HCT116 (cell line): ENCODE measurements around the gene RAB4A. TPM values are rescaled to one million over a fixed set of nuclear protein-coding genes. Genes with fewer than 3 reads are reported as not detected.

Experiments
- ATAC-seq: fragments of 200-7000 bp; cut with Tn5 transposase; 2 replicates; pipeline ENCODE4 v1.9.1; 2020; ENCODE audit warnings: mild to moderate bottlenecking, moderate library complexity
- BruUV-seq: library from RNA; stranded (reverse); fragments of 400-500 nt; replicated peaks from 2 replicates; lab custom pipeline; 2021; lab: Mats Ljungman, UMichigan
- CTCF ChIA-PET: fragments of 300-600 bp; sonication (Branson Sonifier 250); formaldehyde crosslinking; loops from one replicate; lab custom pipeline; 2021; ENCODE audit warnings: antibody characterized with exemption; lab: Charles Lee
- POLR2A ChIA-PET: fragments of 300-600, 350-600 bp; sonication (Branson Sonifier 250); formaldehyde crosslinking; loops from one replicate; lab custom pipeline; 2021; ENCODE audit warnings: antibody characterized with exemption; lab: Charles Lee
- RAD21 ChIA-PET, 2 experiments: fragments of 300-600 bp; sonication (Branson Sonifier 250); formaldehyde crosslinking; loops; one replicate each; lab custom pipeline; 2023; ENCODE audit warnings: low total read pairs in 2 of 2; ENCODE audit not compliant: uncharacterized antibody in 2 of 2, unreplicated experiment in 2 of 2, low non-redundant PET in 1 of 2; lab: Charles Lee
- DNase-seq: peaks from one replicate; pipeline ENCODE4 v3.0.0-alpha.2; 2010; ENCODE audit warnings: low read depth, low spot score
- H2AFZ ChIP-seq: fragments of 200-600 bp; shearing (Covaris generic), sonication (generic); 2 replicates; pipeline ENCODE4 v1.6.1; 2017; ENCODE audit warnings: low read depth, mixed run types, mixed read lengths, antibody characterized with exemption, low read length; ENCODE audit not compliant: poor library complexity, severe bottlenecking
- H3K27ac ChIP-seq: 2 replicates; pipeline ENCODE4 v1.5.1; 2012; ENCODE audit warnings: low read depth, low read length
- H3K27me3 ChIP-seq: fragments of 200-600 bp; sonication (generic); 2 replicates; pipeline ENCODE4 v1.6.1; 2016; ENCODE audit warnings: mixed run types, low read length, mixed read lengths; ENCODE audit not compliant: insufficient read depth
- H3K36me3 ChIP-seq, 2 experiments: fragments of 200-500 bp in 1 of 2; fragments of 200-600 bp in 1 of 2; sonication (Bioruptor generic) in 1 of 2; sonication (generic) in 1 of 2; 2 replicates each; pipeline versions ENCODE4 v1.5.1 to v1.6.1; 2014 to 2016; ENCODE audit warnings: low read length in 2 of 2, inconsistent platforms in 1 of 2, mixed read lengths in 1 of 2, mixed run types in 1 of 2; ENCODE audit not compliant: insufficient read depth in 2 of 2, control insufficient read depth in 1 of 2
- H3K4me1 ChIP-seq, 2 experiments: fragments of 200-600 bp in 1 of 2; sonication (generic) in 1 of 2; 2 replicates each; pipeline versions ENCODE4 v1.5.1 to v1.6.1; 2012 to 2017; ENCODE audit warnings: low read length in 2 of 2, inconsistent platforms in 1 of 2, mild to moderate bottlenecking in 1 of 2, mixed read lengths in 1 of 2, mixed run types in 1 of 2, moderate library complexity in 1 of 2; ENCODE audit not compliant: insufficient read depth in 2 of 2, control insufficient read depth in 1 of 2
- H3K4me2 ChIP-seq: fragments of 200-600 bp; sonication (generic); 2 replicates; pipeline ENCODE4 v1.6.1; 2017; ENCODE audit warnings: mixed run types, low read length, mixed read lengths
- H3K4me3 ChIP-seq, 2 experiments: fragments of 200-600 bp in 1 of 2; sonication (generic) in 1 of 2; replicated peaks in 1 of 2; 2 replicates each; pipeline ENCODE4 v1.5.1; 2011 to 2016; ENCODE audit warnings: low read length in 2 of 2, control low read depth in 1 of 2, low read depth in 1 of 2, mild to moderate bottlenecking in 1 of 2, mixed read lengths in 1 of 2, mixed run types in 1 of 2
- H3K79me2 ChIP-seq: fragments of 200-600 bp; sonication (generic); 2 replicates; pipeline ENCODE4 v1.6.1; 2017; ENCODE audit warnings: mild to moderate bottlenecking, mixed run types, low read length, moderate library complexity, mixed read lengths; ENCODE audit not compliant: insufficient read depth
- H3K9ac ChIP-seq: fragments of 200-600 bp; sonication (generic); 2 replicates; pipeline ENCODE4 v1.6.1; 2016; ENCODE audit warnings: low read length, mixed read lengths
- H3K9me2 ChIP-seq: fragments of 200-600 bp; sonication (generic), shearing (Covaris generic); 2 replicates; pipeline ENCODE4 v1.6.1; 2017; ENCODE audit warnings: mixed run types, mild to moderate bottlenecking, moderate library complexity; ENCODE audit not compliant: insufficient read depth
- H3K9me3 ChIP-seq, 2 experiments: fragments of 200-500 bp in 1 of 2; fragments of 200-600 bp in 1 of 2; sonication (Bioruptor generic) in 1 of 2; sonication (generic) in 1 of 2; 2 replicates each; pipeline ENCODE4 v1.6.1; 2014 to 2017; ENCODE audit warnings: low read length in 2 of 2, mixed read lengths in 2 of 2, inconsistent platforms in 1 of 2, low read depth in 1 of 2, mild to moderate bottlenecking in 1 of 2, mixed run types in 1 of 2, moderate library complexity in 1 of 2; ENCODE audit not compliant: control insufficient read depth in 1 of 2, insufficient read depth in 1 of 2
- H4K20me1 ChIP-seq: fragments of 200-600 bp; sonication (generic), shearing (Covaris generic); 2 replicates; pipeline ENCODE4 v1.6.1; 2017; ENCODE audit warnings: mixed run types, mild to moderate bottlenecking, moderate library complexity; ENCODE audit not compliant: insufficient read depth
- ATF3 ChIP-seq: IDR thresholded peaks from 2 replicates; pipeline ENCODE4 v1.6.1; 2012
- CEBPB ChIP-seq: IDR thresholded peaks from 2 replicates; pipeline ENCODE4 v1.6.1; 2012; ENCODE audit warnings: low read depth
- CTCF ChIP-seq, 3 experiments: fragments of 200-600 bp in 1 of 3; sonication (generic) in 1 of 3; IDR thresholded peaks in 2 of 3; conservative IDR thresholded peaks in 1 of 3; 2 replicates each; pipeline ENCODE4 v1.5.1; 2012 to 2017; ENCODE audit warnings: low read depth in 2 of 3, low read length in 2 of 3, antibody characterized with exemption in 1 of 3, borderline replicate concordance in 1 of 3, control low read depth in 1 of 3, mild to moderate bottlenecking in 1 of 3, mixed read lengths in 1 of 3, mixed run types in 1 of 3, moderate library complexity in 1 of 3; ENCODE audit not compliant: insufficient read depth in 1 of 3
- EGR1 ChIP-seq: IDR thresholded peaks from 2 replicates; pipeline ENCODE4 v1.6.1; 2012; ENCODE audit warnings: low read depth
- ELF1 ChIP-seq: IDR thresholded peaks from 2 replicates; pipeline ENCODE4 v1.6.1; 2012; ENCODE audit warnings: low read depth, borderline replicate concordance
- EZH2 ChIP-seq: fragments of 200-600 bp; sonication (generic); IDR thresholded peaks from 2 replicates; pipeline ENCODE4 v1.6.1; 2017; ENCODE audit warnings: antibody characterized with exemption, mixed run types
- EZH2phosphoT487 ChIP-seq: fragments of 200-600 bp; IDR thresholded peaks from 2 replicates; pipeline ENCODE4 v1.6.1; 2018; ENCODE audit warnings: antibody characterized with exemption, borderline replicate concordance
- FOSL1 ChIP-seq: IDR thresholded peaks from 2 replicates; pipeline ENCODE4 v1.6.1; 2012; ENCODE audit warnings: low read depth
- SIN3A ChIP-seq: IDR thresholded peaks from 2 replicates; pipeline ENCODE4 v1.6.1; 2012; ENCODE audit warnings: low read depth
- SP1 ChIP-seq: IDR thresholded peaks from 2 replicates; pipeline ENCODE4 v1.6.1; 2012; ENCODE audit warnings: low read depth
- ZFX ChIP-seq: fragments of 450-650 bp; IDR thresholded peaks from 2 replicates; pipeline ENCODE4 v1.6.1; 2017
- ZNF274 ChIP-seq: fragments of 200-500 bp; sonication (Bioruptor generic); IDR thresholded peaks from 2 replicates; pipeline ENCODE4 v1.6.1; 2014; ENCODE audit warnings: mild to moderate bottlenecking, low read depth, low read length, inconsistent platforms
- intact Hi-C: fragments of 100-400 bp; cut with micrococcal nuclease; formaldehyde crosslinking; loops from 2 replicates; pipeline ENCODE4 v1.10.0; 2022
- total RNA-seq: library from RNA; stranded (reverse); gene quantifications from one replicate; pipeline ENCODE4 v1.2.1, GENCODE V29; 2021; ENCODE audit not compliant: unreplicated experiment
- TF ChIP-seq, protein P1 (sequence below): IDR thresholded peaks from 2 replicates; pipeline ENCODE4 v1.6.1; 2011; ENCODE audit warnings: mild to moderate bottlenecking, low read length, moderate library complexity; ENCODE audit not compliant: insufficient replicate concordance; ENCODE audit errors: extremely low read depth

RAB4A gene
- total RNA-seq, 1 experiment from 2014 or later: 101 TPM

DNA sequence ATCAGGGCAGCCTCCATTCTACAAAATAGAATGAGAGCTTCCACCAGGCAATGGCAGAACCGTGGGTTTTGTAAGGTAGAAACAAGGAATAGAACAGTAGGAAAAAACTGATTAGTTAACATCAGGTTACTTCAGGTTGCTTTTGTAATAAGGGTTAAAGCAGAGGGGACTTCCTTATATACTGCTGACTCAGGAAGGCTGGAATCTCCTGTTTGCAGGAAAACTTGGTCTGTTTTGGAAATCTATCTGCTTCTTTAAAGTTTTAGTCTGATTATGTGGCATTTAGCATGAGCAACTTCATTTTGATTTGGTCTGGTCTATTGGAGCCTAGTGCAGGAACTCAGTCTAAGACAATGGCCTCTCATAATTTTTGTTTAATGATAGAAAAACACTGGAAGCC is 32.7 kb upstream of the RAB4A start:
- CTCF ChIA-PET: interaction anchor here (1.0 kb wide), 1 partner anchor 11 kb away, joined by 5 read pairs; no protein-coding TSS in a partner anchor
- no peak for ATAC-seq
- H3K9ac ChIP-seq: no peak overlapping the region
- peaks cover 0 to 3% of the 10 kb centered on the region in 2 experiments; a peak in 2 of 4 replicates for H3K4me1 ChIP-seq
- no TSS peak for BruUV-seq
- H2AFZ ChIP-seq: peak overlapping the region; percentile 4
- no peak for TF ChIP-seq ELF1
- no peak for TF ChIP-seq CTCF (IDR thresholded peaks at IDR 0.05 in 2 of 3, conservative IDR thresholded peaks at IDR 0.05 in 1 of 3; ENCODE audit: borderline replicate concordance in 1 of 3, insufficient read depth in 1 of 3, low read depth in 2 of 3, low read length in 2 of 3)
- TF ChIP-seq ZFX: no peak
- no peak for TF ChIP-seq SP1
- TF ChIP-seq FOSL1: no peak
- TF ChIP-seq CEBPB: no peak
- TF ChIP-seq, protein P1, sequence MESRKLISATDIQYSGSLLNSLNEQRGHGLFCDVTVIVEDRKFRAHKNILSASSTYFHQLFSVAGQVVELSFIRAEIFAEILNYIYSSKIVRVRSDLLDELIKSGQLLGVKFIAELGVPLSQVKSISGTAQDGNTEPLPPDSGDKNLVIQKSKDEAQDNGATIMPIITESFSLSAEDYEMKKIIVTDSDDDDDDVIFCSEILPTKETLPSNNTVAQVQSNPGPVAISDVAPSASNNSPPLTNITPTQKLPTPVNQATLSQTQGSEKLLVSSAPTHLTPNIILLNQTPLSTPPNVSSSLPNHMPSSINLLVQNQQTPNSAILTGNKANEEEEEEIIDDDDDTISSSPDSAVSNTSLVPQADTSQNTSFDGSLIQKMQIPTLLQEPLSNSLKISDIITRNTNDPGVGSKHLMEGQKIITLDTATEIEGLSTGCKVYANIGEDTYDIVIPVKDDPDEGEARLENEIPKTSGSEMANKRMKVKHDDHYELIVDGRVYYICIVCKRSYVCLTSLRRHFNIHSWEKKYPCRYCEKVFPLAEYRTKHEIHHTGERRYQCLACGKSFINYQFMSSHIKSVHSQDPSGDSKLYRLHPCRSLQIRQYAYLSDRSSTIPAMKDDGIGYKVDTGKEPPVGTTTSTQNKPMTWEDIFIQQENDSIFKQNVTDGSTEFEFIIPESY: no peak
- TF ChIP-seq ATF3: no peak
- TF ChIP-seq EZH2: no peak
- no peak for TF ChIP-seq EGR1
- TF ChIP-seq SIN3A: no peak
- TF ChIP-seq ZNF274: no peak
- TF ChIP-seq EZH2phosphoT487: no peak
- TF ChIP-seq, all 23 proteins: peak for 0
- ChIA-PET RAD21 (no interaction called here), POLR2A (no interaction called here)
- Histone ChIP-seq H3K9me3 (0 out of 4 replicates have a peak, but pooled peaks cover 0 to 2% of the 10 kb centered on the region in 2 experiments), H3K27ac (no peak overlapping the region), H3K9me2 (no peaks in the 10 kb centered on the region), H3K79me2 (no peaks in the 10 kb centered on the region), H3K27me3 (no peaks in the 10 kb centered on the region), H3K4me3 (no peak overlapping the region), H4K20me1 (no peaks in the 10 kb centered on the region), H3K36me3 (no peaks in the 10 kb centered on the region), H3K4me2 (no peak overlapping the region)
- no peak for DNase-seq
- intact Hi-C loops: no loop called here
